HepG2 (cell line): ENCODE data around the gene PODN. TPM values are rescaled to one million over a fixed set of nuclear protein-coding genes. Genes with fewer than 3 reads are reported as not detected.

ENCODE experiments used
- FOSL2 ChIP-seq: sonication (generic); formaldehyde crosslinking; IDR thresholded peaks from 2 replicates; pipeline ENCODE4 v1.4.0; 2020; ENCODE audit warnings: missing genetic modification reagents
- FOXJ3 ChIP-seq: sonication (generic); formaldehyde crosslinking; IDR thresholded peaks from 2 replicates; pipeline ENCODE4 v1.4.0; 2020; ENCODE audit warnings: missing genetic modification reagents, mild to moderate bottlenecking, borderline replicate concordance
- GABPB1 ChIP-seq: IDR thresholded peaks from 2 replicates; pipeline ENCODE4 v1.6.1; 2016; ENCODE audit warnings: mild to moderate bottlenecking, missing genetic modification reagents, moderate library complexity, missing compliant biosample characterization
- GFI1 ChIP-seq: sonication (generic); formaldehyde crosslinking; IDR thresholded peaks from 2 replicates; pipeline ENCODE4 v1.5.0; 2020; ENCODE audit warnings: missing genetic modification reagents, mild to moderate bottlenecking, borderline replicate concordance
- IKZF1 ChIP-seq: fragments of 450-650 bp; IDR thresholded peaks from 2 replicates; pipeline ENCODE4 v1.7.1; 2016
- NCOA5 ChIP-seq: sonication (generic); formaldehyde crosslinking; IDR thresholded peaks from 2 replicates; pipeline ENCODE4 v1.4.0; 2020; ENCODE audit warnings: missing genetic modification reagents
- PHF5A ChIP-seq: IDR thresholded peaks from one replicate; pipeline ENCODE4 v1.6.1; 2018; ENCODE audit warnings: low read depth, missing genetic modification reagents; ENCODE audit not compliant: unreplicated experiment
- PRPF4 ChIP-seq: fragments of 200-400 bp; formaldehyde crosslinking; IDR thresholded peaks from 2 replicates; pipeline ENCODE4 v1.6.1; 2016; ENCODE audit warnings: low read length, low read depth; ENCODE audit not compliant: poor library complexity, severe bottlenecking
- TFE3 ChIP-seq: IDR thresholded peaks from 2 replicates; pipeline ENCODE4 v1.6.1; 2016
- XRCC5 ChIP-seq: fragments of 200-400 bp; formaldehyde crosslinking; optimal IDR thresholded peaks from 2 replicates; pipeline ENCODE3; 2017; ENCODE audit warnings: mild to moderate bottlenecking, low read length
- ZNF124 ChIP-seq: sonication (generic); formaldehyde crosslinking; IDR thresholded peaks from 2 replicates; pipeline ENCODE4 v1.4.0; 2020; ENCODE audit warnings: missing genetic modification reagents
- ZNF569 ChIP-seq: sonication (generic); formaldehyde crosslinking; IDR thresholded peaks from 2 replicates; pipeline ENCODE4 v1.5.0; 2020; ENCODE audit warnings: mild to moderate bottlenecking, missing genetic modification reagents, moderate library complexity, borderline replicate concordance
- ZNF619 ChIP-seq: sonication (generic); formaldehyde crosslinking; IDR thresholded peaks from 2 replicates; pipeline ENCODE4 v1.4.0; 2020; ENCODE audit warnings: mild to moderate bottlenecking, missing genetic modification reagents
- ZNF788 ChIP-seq: sonication (generic); formaldehyde crosslinking; IDR thresholded peaks from 2 replicates; pipeline ENCODE4 v1.5.0; 2020; ENCODE audit warnings: mild to moderate bottlenecking, missing genetic modification reagents, borderline replicate concordance
- ZNF816 ChIP-seq: sonication (generic); formaldehyde crosslinking; IDR thresholded peaks from 2 replicates; pipeline ENCODE4 v1.8.0; 2022; ENCODE audit warnings: missing genetic modification reagents, mild to moderate bottlenecking, borderline replicate concordance
- ZNF83 ChIP-seq: sonication (generic); formaldehyde crosslinking; IDR thresholded peaks from 2 replicates; pipeline ENCODE4 v1.4.0; 2020; ENCODE audit warnings: missing genetic modification reagents, mild to moderate bottlenecking, borderline replicate concordance
- polyA plus RNA-seq, 8 experiments: library from polyadenylated mRNA; depleted of rRNA in 3 of 8; stranded (reverse) in 7 of 8; unstranded in 1 of 8; fragments of >200 nt; fragmentation: Illumina TruSeq in 4 of 8; extraction: Trizol in 4 of 8; gene quantifications; 2 replicates each; pipeline versions ENCODE4 v1.2.1 to v1.2.3, GENCODE V29; 2011 to 2016; ENCODE audit warnings: low read depth in 4 of 8, missing spikeins in 1 of 8, mixed read lengths in 1 of 8; ENCODE audit not compliant: insufficient read depth in 1 of 8
- total RNA-seq, 5 experiments: library from RNA; depleted of rRNA; stranded (reverse); fragments of >200 nt; fragmentation: Illumina TruSeq; extraction: Trizol; gene quantifications; 2 replicates each; pipeline ENCODE4 v1.2.3, GENCODE V29; 2016; ENCODE audit warnings: low read depth in 1 of 5
- TF ChIP-seq, protein P1 (sequence below): sonication (generic); formaldehyde crosslinking; IDR thresholded peaks from 2 replicates; pipeline ENCODE4 v1.8.1; 2022; ENCODE audit warnings: low read depth, mild to moderate bottlenecking, missing genetic modification reagents
- TF ChIP-seq, protein P2 (sequence below): sonication (generic); formaldehyde crosslinking; IDR thresholded peaks from 2 replicates; pipeline ENCODE4 v1.5.1; 2020; ENCODE audit warnings: mild to moderate bottlenecking, missing genetic modification reagents, borderline replicate concordance

Gene PODN
- total and polyA plus RNA-seq, 2 of the 13 experiments (the other 11 are each of a cell fraction or from before 2014, with no cell fraction given): 0.13 TPM; not detected in 1

DNA sequence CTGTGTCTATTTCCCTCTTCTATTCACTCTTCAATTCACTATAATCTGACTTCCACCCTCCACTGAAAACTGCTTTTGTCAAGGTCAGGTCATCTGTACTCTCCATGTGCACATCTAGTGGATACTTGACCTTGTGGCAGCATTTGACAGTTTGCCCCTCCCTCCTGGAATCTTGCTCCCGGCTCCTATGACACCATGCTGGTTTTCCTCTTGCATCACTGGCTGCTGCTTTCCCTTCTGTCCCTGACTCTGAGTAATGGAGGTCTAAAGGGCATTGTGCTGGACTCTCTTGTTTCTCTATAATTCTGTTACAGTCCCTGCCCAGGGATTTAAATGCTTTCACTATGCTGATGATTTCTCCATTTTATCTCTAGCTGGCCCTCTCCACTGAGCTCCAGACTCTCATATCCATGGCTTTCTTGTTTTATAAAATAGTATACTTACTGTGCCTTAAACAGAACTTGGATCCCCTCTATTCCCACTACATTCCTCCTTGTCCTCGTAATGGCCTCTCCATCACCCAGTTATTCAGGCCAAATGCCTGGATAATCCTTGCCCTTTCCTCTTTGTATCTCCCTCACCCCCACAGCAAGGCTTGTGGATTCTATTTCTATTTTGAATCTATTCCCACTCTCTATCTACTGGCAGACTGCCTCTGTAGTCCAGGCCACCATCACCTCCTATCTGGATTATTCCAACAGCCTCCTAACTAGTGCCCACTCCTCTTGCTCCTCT lies 36.8 kb upstream of the PODN start (continued):
- TF ChIP-seq, protein P1, sequence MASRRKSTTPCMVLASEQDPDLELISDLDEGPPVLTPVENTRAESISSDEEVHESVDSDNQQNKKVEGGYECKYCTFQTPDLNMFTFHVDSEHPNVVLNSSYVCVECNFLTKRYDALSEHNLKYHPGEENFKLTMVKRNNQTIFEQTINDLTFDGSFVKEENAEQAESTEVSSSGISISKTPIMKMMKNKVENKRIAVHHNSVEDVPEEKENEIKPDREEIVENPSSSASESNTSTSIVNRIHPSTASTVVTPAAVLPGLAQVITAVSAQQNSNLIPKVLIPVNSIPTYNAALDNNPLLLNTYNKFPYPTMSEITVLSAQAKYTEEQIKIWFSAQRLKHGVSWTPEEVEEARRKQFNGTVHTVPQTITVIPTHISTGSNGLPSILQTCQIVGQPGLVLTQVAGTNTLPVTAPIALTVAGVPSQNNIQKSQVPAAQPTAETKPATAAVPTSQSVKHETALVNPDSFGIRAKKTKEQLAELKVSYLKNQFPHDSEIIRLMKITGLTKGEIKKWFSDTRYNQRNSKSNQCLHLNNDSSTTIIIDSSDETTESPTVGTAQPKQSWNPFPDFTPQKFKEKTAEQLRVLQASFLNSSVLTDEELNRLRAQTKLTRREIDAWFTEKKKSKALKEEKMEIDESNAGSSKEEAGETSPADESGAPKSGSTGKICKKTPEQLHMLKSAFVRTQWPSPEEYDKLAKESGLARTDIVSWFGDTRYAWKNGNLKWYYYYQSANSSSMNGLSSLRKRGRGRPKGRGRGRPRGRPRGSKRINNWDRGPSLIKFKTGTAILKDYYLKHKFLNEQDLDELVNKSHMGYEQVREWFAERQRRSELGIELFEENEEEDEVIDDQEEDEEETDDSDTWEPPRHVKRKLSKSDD (CRISPR knock-in tag): peak; percentile 72
- no peak for TF ChIP-seq ZNF619 (CRISPR knock-in tag)
- no peak for TF ChIP-seq GFI1 (CRISPR knock-in tag)
- TF ChIP-seq, protein P2, sequence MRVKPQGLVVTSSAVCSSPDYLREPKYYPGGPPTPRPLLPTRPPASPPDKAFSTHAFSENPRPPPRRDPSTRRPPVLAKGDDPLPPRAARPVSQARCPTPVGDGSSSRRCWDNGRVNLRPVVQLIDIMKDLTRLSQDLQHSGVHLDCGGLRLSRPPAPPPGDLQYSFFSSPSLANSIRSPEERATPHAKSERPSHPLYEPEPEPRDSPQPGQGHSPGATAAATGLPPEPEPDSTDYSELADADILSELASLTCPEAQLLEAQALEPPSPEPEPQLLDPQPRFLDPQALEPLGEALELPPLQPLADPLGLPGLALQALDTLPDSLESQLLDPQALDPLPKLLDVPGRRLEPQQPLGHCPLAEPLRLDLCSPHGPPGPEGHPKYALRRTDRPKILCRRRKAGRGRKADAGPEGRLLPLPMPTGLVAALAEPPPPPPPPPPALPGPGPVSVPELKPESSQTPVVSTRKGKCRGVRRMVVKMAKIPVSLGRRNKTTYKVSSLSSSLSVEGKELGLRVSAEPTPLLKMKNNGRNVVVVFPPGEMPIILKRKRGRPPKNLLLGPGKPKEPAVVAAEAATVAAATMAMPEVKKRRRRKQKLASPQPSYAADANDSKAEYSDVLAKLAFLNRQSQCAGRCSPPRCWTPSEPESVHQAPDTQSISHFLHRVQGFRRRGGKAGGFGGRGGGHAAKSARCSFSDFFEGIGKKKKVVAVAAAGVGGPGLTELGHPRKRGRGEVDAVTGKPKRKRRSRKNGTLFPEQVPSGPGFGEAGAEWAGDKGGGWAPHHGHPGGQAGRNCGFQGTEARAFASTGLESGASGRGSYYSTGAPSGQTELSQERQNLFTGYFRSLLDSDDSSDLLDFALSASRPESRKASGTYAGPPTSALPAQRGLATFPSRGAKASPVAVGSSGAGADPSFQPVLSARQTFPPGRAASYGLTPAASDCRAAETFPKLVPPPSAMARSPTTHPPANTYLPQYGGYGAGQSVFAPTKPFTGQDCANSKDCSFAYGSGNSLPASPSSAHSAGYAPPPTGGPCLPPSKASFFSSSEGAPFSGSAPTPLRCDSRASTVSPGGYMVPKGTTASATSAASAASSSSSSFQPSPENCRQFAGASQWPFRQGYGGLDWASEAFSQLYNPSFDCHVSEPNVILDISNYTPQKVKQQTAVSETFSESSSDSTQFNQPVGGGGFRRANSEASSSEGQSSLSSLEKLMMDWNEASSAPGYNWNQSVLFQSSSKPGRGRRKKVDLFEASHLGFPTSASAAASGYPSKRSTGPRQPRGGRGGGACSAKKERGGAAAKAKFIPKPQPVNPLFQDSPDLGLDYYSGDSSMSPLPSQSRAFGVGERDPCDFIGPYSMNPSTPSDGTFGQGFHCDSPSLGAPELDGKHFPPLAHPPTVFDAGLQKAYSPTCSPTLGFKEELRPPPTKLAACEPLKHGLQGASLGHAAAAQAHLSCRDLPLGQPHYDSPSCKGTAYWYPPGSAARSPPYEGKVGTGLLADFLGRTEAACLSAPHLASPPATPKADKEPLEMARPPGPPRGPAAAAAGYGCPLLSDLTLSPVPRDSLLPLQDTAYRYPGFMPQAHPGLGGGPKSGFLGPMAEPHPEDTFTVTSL (CRISPR knock-in tag): peak; percentile 45; the same call in 1 of the 2 replicates
- TF ChIP-seq PRPF4: no peak
- no peak for TF ChIP-seq NCOA5 (CRISPR knock-in tag)
- peak; percentile 56 for TF ChIP-seq XRCC5
- TF ChIP-seq ZNF788 (CRISPR knock-in tag): no peak; the same call in 1 of the 2 replicates
- peak; percentile 27; the same call in 1 of the 2 replicates for TF ChIP-seq GABPB1 (CRISPR knock-in tag)
- TF ChIP-seq PHF5A (CRISPR knock-in tag): peak; percentile 61
- no peak; the same call in 1 of the 2 replicates for TF ChIP-seq ZNF816 (CRISPR knock-in tag)
- TF ChIP-seq IKZF1: no peak
- no peak for TF ChIP-seq ZNF569
- TF ChIP-seq FOSL2 (CRISPR knock-in tag): peak; percentile 81
- TF ChIP-seq FOXJ3: 0 out of 2 replicates have a peak, but pooled peaks have one; percentile 20
- no peak for TF ChIP-seq ZNF83 (CRISPR knock-in tag)
- TF ChIP-seq ZNF124: peak; percentile 37; the same call in 1 of the 2 replicates
- peak; percentile 51; the same call in 1 of the 2 replicates for TF ChIP-seq TFE3
